ENCODE data around the gene POC1A.
"Not testable (repeated sequence)": the region's sequence is repeated elsewhere in the genome, so short reads cannot be mapped to it uniquely, and the experiment has no call there.

POC1A gene

DNA sequence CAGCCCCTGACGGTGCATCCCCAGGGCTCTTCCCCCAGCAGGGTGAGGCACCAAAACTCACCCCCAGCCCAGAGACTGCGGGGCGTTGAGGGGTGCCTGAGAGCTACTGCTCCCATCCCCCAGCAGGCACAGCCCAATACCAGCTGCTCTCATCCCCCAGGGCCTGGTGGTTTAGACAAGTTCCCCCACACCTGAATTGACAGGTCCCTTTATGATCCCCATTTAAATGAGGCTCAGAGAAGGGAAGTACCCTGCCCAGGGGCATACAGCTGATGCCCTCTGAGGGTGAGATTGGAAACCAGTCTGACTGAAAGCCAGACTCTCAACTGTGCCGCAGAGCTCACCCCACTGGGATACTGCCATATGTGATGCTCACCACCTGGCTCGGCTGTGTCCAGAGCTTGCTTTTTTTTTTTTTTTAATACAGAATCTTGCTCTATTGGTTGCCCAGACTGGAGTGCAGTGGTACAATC, 118.0 kb downstream of the POC1A start:
- TF ChIP-seq, protein P1, sequence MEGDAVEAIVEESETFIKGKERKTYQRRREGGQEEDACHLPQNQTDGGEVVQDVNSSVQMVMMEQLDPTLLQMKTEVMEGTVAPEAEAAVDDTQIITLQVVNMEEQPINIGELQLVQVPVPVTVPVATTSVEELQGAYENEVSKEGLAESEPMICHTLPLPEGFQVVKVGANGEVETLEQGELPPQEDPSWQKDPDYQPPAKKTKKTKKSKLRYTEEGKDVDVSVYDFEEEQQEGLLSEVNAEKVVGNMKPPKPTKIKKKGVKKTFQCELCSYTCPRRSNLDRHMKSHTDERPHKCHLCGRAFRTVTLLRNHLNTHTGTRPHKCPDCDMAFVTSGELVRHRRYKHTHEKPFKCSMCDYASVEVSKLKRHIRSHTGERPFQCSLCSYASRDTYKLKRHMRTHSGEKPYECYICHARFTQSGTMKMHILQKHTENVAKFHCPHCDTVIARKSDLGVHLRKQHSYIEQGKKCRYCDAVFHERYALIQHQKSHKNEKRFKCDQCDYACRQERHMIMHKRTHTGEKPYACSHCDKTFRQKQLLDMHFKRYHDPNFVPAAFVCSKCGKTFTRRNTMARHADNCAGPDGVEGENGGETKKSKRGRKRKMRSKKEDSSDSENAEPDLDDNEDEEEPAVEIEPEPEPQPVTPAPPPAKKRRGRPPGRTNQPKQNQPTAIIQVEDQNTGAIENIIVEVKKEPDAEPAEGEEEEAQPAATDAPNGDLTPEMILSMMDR (IDR thresholded peaks at IDR 0.05; ENCODE audit: low read depth, low read length), result no peak
- H3K4me3 ChIP-seq (ENCODE audit: low read depth, low read length), result no peak overlapping the region

DNA sequence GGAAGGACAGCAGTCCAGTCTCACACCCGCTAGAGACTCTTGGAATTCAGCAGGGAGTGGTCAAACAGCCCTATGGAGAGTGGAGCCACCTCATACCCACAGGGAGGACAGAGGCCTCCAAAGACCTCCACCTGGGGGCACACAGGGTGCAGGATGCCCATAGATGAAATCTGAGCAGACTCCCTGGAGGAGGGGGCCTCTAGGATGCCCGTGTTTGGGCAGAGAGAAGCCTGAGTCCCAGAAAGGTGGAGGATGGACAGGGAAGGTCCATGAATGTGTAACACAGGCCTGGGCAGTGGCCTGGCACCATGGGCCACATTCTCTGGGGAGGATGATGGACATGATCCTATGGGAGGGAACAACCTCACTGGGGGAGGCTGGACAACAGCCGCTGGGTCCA, 119.6 kb downstream of the POC1A start:
- TF ChIP-seq, protein P1 (IDR thresholded peaks at IDR 0.05; ENCODE audit: low read depth, low read length), result no peak
- no peak overlapping the region for H3K4me3 ChIP-seq (ENCODE audit: low read depth, low read length)

DNA sequence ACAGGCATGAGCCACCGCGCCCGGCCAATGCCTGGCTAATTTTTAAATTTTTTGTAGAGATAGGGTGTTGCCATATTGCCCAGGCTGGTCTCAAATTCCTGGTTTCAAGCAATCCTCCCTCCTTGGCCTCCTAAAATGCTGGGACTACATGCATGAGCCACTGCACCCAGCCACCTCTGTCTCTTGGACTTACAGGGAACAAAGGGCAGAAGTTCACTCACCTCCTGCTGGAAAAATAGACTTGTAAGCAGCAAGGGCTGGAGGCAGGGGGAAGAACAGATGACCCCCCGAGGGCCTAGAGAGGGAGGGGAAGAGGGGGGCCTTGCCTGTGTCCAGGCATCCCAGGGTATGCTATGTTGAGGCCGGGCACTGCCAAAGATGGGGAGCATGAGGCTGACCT, 120.0 kb downstream of the POC1A start:
- TF ChIP-seq, protein P1 (IDR thresholded peaks at IDR 0.05; ENCODE audit: low read depth, low read length), result no peak
- H3K4me3 ChIP-seq (ENCODE audit: low read depth, low read length), result no peak overlapping the region

- not testable (repeated sequence) for H3K4me3 ChIP-seq (ENCODE audit: low read depth, low read length)
These were observed 120.5 kb downstream of the POC1A start for GRCh38 chr3:52033748-52034147.

GRCh38 chr3:52032702-52033408, 121.4 kb downstream of the POC1A start:
- no peak overlapping the region for H3K4me3 ChIP-seq (ENCODE audit: low read depth, low read length)
- TF ChIP-seq, protein P1 (IDR thresholded peaks at IDR 0.05; ENCODE audit: low read depth, low read length), result no peak

DNA sequence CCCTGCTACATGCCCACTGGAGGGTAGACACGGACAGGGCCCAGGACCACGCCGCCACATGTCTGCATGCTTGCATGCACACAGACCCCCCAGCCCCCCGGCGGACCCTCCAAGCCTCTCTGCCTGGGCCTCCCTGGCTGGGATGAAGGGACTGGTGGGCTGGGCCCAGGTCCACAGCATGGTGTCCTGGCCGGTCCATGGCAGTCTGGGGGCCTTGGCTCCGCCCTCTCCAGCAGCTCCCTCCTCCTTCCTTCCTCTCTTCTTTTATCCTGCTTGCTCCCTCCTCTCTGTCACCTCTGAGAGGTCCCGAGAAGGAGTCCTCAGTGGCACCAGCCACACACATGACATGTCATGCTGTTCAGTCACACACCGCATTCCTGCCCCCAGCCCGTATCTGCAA, 122.3 kb downstream of the POC1A start:
- no peak overlapping the region for H3K4me3 ChIP-seq (ENCODE audit: low read depth, low read length)

GRCh38 chr3:52030714-52031310, 123.4 kb downstream of the POC1A start:
- TF ChIP-seq, protein P1 (IDR thresholded peaks at IDR 0.05; ENCODE audit: low read depth, low read length), result no peak
- H3K4me3 ChIP-seq (ENCODE audit: low read depth, low read length), result no peak overlapping the region

More for the DNA sequence above, 122.3 kb downstream of the POC1A start:
- TF ChIP-seq, protein P1 (IDR thresholded peaks at IDR 0.05; ENCODE audit: low read depth, low read length), result no peak

Measured in WI38 (cell line).